Stimulated activated CD8-positive, alpha-beta memory T cell treated with anti-CD3 and anti-CD28 coated beads, Interleukin-4, amount 100 ng/mL, for 24 hours (primary cell): Measurements from ENCODE around the gene PRSS21.
A peak's percentile ranks its signal among the peaks of the same experiment; 100 is the strongest.

Source experiments
- DNase-seq: peaks from one replicate; pipeline ENCODE4 v3.0.0-alpha.2; 2020; ENCODE audit warnings: low read depth

PRSS21 gene

DNA sequence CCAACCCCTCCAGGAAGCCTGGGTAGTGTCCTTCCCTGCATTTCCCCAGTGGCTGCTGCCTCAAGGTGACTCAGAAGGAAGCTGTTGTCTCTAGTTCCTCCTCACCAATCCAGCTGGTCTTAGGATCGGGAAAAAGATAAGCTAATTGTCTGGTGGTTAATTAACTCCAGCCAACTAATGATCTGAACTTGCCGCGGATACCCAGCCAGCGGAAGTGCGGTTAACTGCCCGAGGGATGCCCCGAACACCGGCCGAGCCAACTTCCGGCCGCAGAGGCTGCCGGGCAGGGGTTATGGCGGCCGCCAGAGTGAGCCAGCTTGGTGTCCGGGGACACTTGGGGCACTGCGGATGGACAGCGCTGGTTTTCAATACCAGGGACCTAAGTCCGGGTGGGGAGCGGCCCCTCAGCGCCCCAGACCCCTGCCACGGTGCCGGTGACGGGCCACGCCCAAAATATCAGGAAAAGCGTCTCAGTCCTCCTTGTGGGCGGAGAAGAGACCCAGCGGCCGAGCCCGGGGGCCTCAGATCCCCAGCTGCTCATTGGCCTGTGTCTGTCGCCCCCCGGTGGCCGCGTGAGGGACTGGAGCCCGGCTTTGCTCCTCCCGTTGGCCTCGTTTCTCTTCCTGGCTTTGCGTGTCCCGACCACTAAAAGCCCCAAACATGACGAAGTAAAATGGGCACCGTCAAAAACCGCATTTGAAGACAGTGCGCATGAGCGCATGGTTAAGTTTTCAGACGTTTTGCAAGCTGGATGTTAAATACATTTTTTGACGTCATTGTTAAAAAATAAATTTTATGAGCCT, 51.2 kb downstream of the PRSS21 start:
- DNase-seq = peak; percentile 95
